Panc1 (cell line): ENCODE measurements around the gene POLG. TPM values are rescaled to one million over a fixed set of nuclear protein-coding genes. Genes with fewer than 3 reads are reported as not detected.

ENCODE experiments used
- ATAC-seq: fragments of 200-7000 bp; cut with Tn5 transposase; 2 replicates; pipeline ENCODE4 v1.9.1; 2020; ENCODE audit warnings: mild to moderate bottlenecking, moderate library complexity
- BruUV-seq: library from RNA; stranded (reverse); fragments of 400-500 nt; replicated peaks from 2 replicates; lab custom pipeline; 2021; lab: Mats Ljungman, UMichigan
- CTCF ChIA-PET: fragments of 300-600 bp; sonication (Branson Sonifier 250); formaldehyde crosslinking; loops from one replicate; lab custom pipeline; 2022; ENCODE audit warnings: antibody characterized with exemption; lab: Charles Lee
- POLR2A ChIA-PET: fragments of 300-600 bp; sonication (Branson Sonifier 250); formaldehyde crosslinking; loops from one replicate; lab custom pipeline; 2022; ENCODE audit warnings: antibody characterized with exemption; lab: Charles Lee
- DNase-seq: peaks from one replicate; pipeline ENCODE4 v3.0.0-alpha.2; 2010; ENCODE audit warnings: low read depth, low spot score
- H3K27ac ChIP-seq: 2 replicates; pipeline ENCODE4 v1.5.1; 2011; ENCODE audit warnings: mild to moderate bottlenecking, low read length, inconsistent platforms
- H3K27me3 ChIP-seq: fragments of 200-500 bp; sonication (Bioruptor generic); 2 replicates; pipeline ENCODE4 v1.6.0; 2014; ENCODE audit warnings: low read length, inconsistent platforms; ENCODE audit not compliant: control insufficient read depth, insufficient read depth
- H3K36me3 ChIP-seq: fragments of 200-500 bp; sonication (Bioruptor generic); 2 replicates; pipeline ENCODE4 v1.5.1; 2014; ENCODE audit warnings: inconsistent platforms, mild to moderate bottlenecking, low read length, moderate library complexity; ENCODE audit not compliant: control insufficient read depth, insufficient read depth
- H3K4me1 ChIP-seq: 2 replicates; pipeline ENCODE4 v1.5.1; 2011; ENCODE audit warnings: inconsistent platforms, mild to moderate bottlenecking, low read length, moderate library complexity; ENCODE audit not compliant: control insufficient read depth, insufficient read depth
- H3K4me3 ChIP-seq, 2 experiments: 2 replicates each; pipeline ENCODE4 v1.5.1; 2011 to 2012; ENCODE audit warnings: low read depth in 2 of 2, low read length in 2 of 2, mild to moderate bottlenecking in 2 of 2, inconsistent platforms in 1 of 2, moderate library complexity in 1 of 2
- H3K9me3 ChIP-seq: fragments of 200-500 bp; sonication (Bioruptor generic); 2 replicates; pipeline ENCODE4 v1.5.1; 2014; ENCODE audit warnings: low read depth, mild to moderate bottlenecking, inconsistent platforms, low read length, moderate library complexity; ENCODE audit not compliant: control insufficient read depth, insufficient read depth
- CTCF ChIP-seq: fragments of 450-650 bp; IDR thresholded peaks from 2 replicates; pipeline ENCODE4 v1.5.1; 2017; ENCODE audit warnings: mild to moderate bottlenecking
- POLR2AphosphoS5 ChIP-seq: IDR thresholded peaks from 2 replicates; pipeline ENCODE4 v1.6.1; 2012; ENCODE audit warnings: mild to moderate bottlenecking, low read depth, low read length, moderate library complexity
- REST ChIP-seq, 2 experiments: IDR thresholded peaks; 2 replicates each; pipeline ENCODE4 v1.6.1; 2011 to 2012; ENCODE audit warnings: low read depth in 2 of 2, control low read depth in 1 of 2, low read length in 1 of 2, mild to moderate bottlenecking in 1 of 2, moderate library complexity in 1 of 2; ENCODE audit not compliant: insufficient read depth in 1 of 2
- SIN3A ChIP-seq: IDR thresholded peaks from 2 replicates; pipeline ENCODE4 v1.6.1; 2012; ENCODE audit warnings: low read depth, mild to moderate bottlenecking, low read length, moderate library complexity, borderline replicate concordance; ENCODE audit not compliant: insufficient read depth
- TCF7L2 ChIP-seq: IDR thresholded peaks from 2 replicates; pipeline ENCODE4 v1.6.1; 2011; ENCODE audit warnings: mild to moderate bottlenecking, low read depth, low read length, inconsistent platforms
- in situ Hi-C: cut with HindIII; loops from 2 replicates; pipeline ENCODE4 v1.10.0; 2016; ENCODE audit warnings: low sequenced_read_pairs, low pct_unique_long_range_greater_than_20kb
- intact Hi-C: fragments of 100-400 bp; cut with micrococcal nuclease; formaldehyde crosslinking; loops from one replicate; pipeline ENCODE4 v1.10.0; 2022; ENCODE audit not compliant: unreplicated experiment
- total RNA-seq: library from RNA; stranded (reverse); gene quantifications from one replicate; pipeline ENCODE4 v1.2.1, GENCODE V29; 2021; ENCODE audit not compliant: unreplicated experiment

Gene POLG
- total RNA-seq, 1 experiment from 2014 or later, result 95.2 TPM

DNA sequence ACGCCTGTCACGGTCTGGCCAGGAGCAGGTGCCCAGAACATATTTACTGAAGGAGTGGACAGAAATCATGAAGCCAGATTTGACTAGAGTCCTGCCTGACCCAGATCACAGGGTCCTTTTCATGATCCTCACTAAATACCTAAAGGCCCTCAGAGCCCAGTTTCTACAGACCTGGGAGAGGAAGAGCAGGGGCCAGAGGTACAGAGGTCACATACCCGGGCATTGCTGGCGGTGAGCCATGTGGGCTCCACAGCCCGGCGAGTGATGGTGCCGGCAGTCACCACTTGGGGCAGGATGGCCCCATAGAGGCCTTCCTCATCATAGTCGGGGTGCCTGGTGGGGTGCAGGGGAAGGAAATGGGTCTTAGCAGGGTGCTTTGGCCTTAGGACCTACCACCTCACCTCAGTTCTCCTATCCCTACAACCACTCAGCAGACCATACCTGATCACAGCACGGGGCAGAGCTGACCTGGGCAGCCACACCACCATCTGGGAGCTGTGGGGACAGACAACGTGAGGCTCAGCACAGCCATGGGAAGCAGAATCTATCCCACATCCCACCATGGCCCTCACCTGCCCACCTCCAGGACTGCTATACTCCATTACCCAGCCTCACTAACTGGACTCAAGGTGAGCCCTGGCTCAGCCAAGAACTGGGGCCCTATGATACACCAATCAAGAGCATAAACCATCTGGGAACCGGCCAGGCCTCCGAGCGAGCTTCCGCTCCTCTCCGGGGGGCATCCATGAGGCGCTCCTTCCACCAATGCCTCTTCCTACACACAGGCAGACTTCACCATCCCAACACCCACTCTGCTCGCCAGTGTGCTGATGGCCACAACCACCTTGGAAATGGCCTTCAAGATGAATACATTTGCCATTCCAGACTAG, 12.9 kb downstream of the POLG start:
- TF ChIP-seq CTCF, result no peak
- no peak for TF ChIP-seq TCF7L2
- TF ChIP-seq POLR2AphosphoS5, result no peak; the same call in 1 of the 2 replicates
- TF ChIP-seq REST (IDR thresholded peaks at IDR 0.05; ENCODE audit: insufficient read depth in 1 of 2, low read depth in 2 of 2, low read length in 1 of 2), result no peak
- no peak for TF ChIP-seq SIN3A
- peaks cover 32% of the 10 kb centered on the region for H3K36me3 ChIP-seq
- DNase-seq (no peak), ATAC-seq (no peak)
- CTCF ChIA-PET, result no interaction called here
- H3K27ac ChIP-seq, result no peak overlapping the region
- no peaks in the 10 kb centered on the region for H3K27me3 ChIP-seq
- BruUV-seq, result no TSS peak
- no peak overlapping the region for H3K4me3 ChIP-seq
- in situ Hi-C loops (no loop called here), intact Hi-C loops (no loop called here)
- H3K4me1 ChIP-seq, result no peaks in the 10 kb centered on the region
- POLR2A ChIA-PET, result no interaction called here
- H3K9me3 ChIP-seq, result no peaks in the 10 kb centered on the region

- CTCF ChIA-PET, result no interaction called here
These were observed 14.4 kb downstream of the POLG start for GRCh38 chr15:89320200-89320599.

More at GRCh38 chr15:89320200-89320599, 14.4 kb downstream of the POLG start:
- intact Hi-C loops, result no loop called here
- no peak overlapping the region for H3K4me3 ChIP-seq
- POLR2A ChIA-PET, result no interaction called here
- H3K27ac ChIP-seq, result no peak overlapping the region
- no peaks in the 10 kb centered on the region for H3K27me3 ChIP-seq
- peaks cover 33% of the 10 kb centered on the region for H3K36me3 ChIP-seq
- H3K9me3 ChIP-seq, result no peaks in the 10 kb centered on the region
- no TSS peak for BruUV-seq
- TF ChIP-seq TCF7L2 (no peak), CTCF (no peak), SIN3A (no peak)
- DNase-seq, result no peak
- in situ Hi-C loops, result no loop called here
- no peak for ATAC-seq
- H3K4me1 ChIP-seq, result no peaks in the 10 kb centered on the region
